SK-N-SH treated with all-trans-retinoic acid at 6 μM for 48 hours (cell line): Measurements from ENCODE around the gene VILL.
"Not testable (repeated sequence)": the region's sequence is repeated elsewhere in the genome, so short reads cannot be mapped to it uniquely, and the experiment has no call there.

ENCODE experiments used
- BACH2 ChIP-seq: fragments of 250-450 bp; sonication (Bioruptor Pico); IDR thresholded peaks from 2 replicates; pipeline ENCODE4 v1.9.0; 2021; ENCODE audit warnings: mild to moderate bottlenecking, borderline replicate concordance
- ESRRG ChIP-seq: fragments of 250-450 bp; sonication (Bioruptor Pico); IDR thresholded peaks from 2 replicates; pipeline ENCODE4 v1.6.1; 2021; ENCODE audit warnings: mild to moderate bottlenecking
- ZFP30 ChIP-seq: fragments of 450-650 bp; formaldehyde crosslinking; IDR thresholded peaks from 2 replicates; pipeline ENCODE4 v1.5.0; 2022; ENCODE audit warnings: mild to moderate bottlenecking, moderate library complexity
- ZNF565 ChIP-seq: fragments of 450-650 bp; formaldehyde crosslinking; conservative IDR thresholded peaks from 2 replicates; pipeline ENCODE4 v1.5.0; 2020; ENCODE audit warnings: low read depth, mild to moderate bottlenecking, moderate library complexity
- TF ChIP-seq, protein P1 (sequence below): fragments of 250-450 bp; sonication (Bioruptor Pico); IDR thresholded peaks from 2 replicates; pipeline ENCODE4 v1.8.0; 2020; ENCODE audit warnings: mild to moderate bottlenecking, moderate library complexity, borderline replicate concordance
- TF ChIP-seq, protein P2 (sequence below): fragments of 250-450 bp; sonication (Bioruptor Pico); IDR thresholded peaks from 2 replicates; pipeline ENCODE4 v1.5.1; 2021; ENCODE audit warnings: mild to moderate bottlenecking, moderate library complexity

DNA sequence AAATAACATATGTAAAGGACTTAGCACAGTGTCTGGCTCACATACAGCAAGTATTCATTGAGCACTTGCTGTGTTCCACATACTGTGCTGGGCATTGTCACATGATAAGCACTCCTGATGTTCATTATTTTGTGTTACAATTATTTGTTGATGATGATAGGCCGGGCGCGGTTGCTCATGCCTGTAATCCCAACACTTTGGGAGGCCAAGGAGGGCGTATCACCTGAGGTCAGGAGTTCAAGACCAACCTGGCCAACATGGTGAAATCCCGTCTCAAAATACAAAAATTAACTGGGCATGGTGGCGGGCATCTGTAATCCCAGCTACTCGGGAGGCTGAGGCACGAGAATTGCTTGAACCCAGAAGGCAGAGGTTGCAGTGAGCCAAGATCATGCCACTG lies 18.5 kb upstream of the VILL start:
- TF ChIP-seq ESRRG, ZFP30, BACH2, ZNF565 (CRISPR knock-in tag): not testable (repeated sequence)
- TF ChIP-seq, protein P1, sequence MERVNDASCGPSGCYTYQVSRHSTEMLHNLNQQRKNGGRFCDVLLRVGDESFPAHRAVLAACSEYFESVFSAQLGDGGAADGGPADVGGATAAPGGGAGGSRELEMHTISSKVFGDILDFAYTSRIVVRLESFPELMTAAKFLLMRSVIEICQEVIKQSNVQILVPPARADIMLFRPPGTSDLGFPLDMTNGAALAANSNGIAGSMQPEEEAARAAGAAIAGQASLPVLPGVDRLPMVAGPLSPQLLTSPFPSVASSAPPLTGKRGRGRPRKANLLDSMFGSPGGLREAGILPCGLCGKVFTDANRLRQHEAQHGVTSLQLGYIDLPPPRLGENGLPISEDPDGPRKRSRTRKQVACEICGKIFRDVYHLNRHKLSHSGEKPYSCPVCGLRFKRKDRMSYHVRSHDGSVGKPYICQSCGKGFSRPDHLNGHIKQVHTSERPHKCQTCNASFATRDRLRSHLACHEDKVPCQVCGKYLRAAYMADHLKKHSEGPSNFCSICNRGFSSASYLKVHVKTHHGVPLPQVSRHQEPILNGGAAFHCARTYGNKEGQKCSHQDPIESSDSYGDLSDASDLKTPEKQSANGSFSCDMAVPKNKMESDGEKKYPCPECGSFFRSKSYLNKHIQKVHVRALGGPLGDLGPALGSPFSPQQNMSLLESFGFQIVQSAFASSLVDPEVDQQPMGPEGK (CRISPR knock-in tag): not testable (repeated sequence)
- TF ChIP-seq, protein P2, sequence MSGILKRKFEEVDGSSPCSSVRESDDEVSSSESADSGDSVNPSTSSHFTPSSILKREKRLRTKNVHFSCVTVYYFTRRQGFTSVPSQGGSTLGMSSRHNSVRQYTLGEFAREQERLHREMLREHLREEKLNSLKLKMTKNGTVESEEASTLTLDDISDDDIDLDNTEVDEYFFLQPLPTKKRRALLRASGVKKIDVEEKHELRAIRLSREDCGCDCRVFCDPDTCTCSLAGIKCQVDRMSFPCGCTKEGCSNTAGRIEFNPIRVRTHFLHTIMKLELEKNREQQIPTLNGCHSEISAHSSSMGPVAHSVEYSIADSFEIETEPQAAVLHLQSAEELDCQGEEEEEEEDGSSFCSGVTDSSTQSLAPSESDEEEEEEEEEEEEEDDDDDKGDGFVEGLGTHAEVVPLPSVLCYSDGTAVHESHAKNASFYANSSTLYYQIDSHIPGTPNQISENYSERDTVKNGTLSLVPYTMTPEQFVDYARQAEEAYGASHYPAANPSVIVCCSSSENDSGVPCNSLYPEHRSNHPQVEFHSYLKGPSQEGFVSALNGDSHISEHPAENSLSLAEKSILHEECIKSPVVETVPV (CRISPR knock-in tag): not testable (repeated sequence)
